AG10803 (cell line): ENCODE measurements around the gene HLA-DQA2.
A peak's percentile ranks its signal among the peaks of the same experiment; 100 is the strongest.
"Not testable (repeated sequence)": the region's sequence is repeated elsewhere in the genome, so short reads cannot be mapped to it uniquely, and the experiment has no call there.

Source experiments
- DNase-seq: peaks from one replicate; pipeline ENCODE4 v3.0.0; 2010; ENCODE audit warnings: low read depth
- H3K4me3 ChIP-seq: 2 replicates; pipeline ENCODE4 v1.5.1; 2011; ENCODE audit warnings: mild to moderate bottlenecking, low read length, control low read depth
- TF ChIP-seq, protein P1 (sequence below): conservative IDR thresholded peaks from 2 replicates; pipeline ENCODE4 v1.5.1; 2011; ENCODE audit warnings: mild to moderate bottlenecking, low read length, control low read depth, inconsistent platforms

HLA-DQA2 gene

DNA sequence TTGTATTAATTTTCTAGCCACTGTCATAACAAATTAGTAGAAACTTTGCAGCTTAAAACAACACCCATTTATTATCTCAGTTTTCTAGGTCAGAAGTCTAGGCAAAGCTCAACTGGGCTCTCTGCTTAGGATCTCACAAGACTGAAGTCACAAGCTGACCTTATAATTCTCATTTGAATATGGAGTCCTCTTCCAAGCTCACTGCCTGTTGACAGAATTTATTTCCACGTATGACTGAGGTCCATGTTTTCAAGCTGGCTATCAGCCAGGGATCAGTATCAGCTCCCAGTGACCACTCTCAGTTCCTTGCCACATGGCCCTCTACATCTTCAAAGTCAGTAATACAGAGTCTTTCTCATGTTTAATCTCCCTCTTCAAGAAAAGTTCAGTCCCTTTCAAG, 33.9 kb downstream of the HLA-DQA2 start:
- no peak overlapping the region for H3K4me3 ChIP-seq
- DNase-seq, result no peak
- TF ChIP-seq, protein P1, sequence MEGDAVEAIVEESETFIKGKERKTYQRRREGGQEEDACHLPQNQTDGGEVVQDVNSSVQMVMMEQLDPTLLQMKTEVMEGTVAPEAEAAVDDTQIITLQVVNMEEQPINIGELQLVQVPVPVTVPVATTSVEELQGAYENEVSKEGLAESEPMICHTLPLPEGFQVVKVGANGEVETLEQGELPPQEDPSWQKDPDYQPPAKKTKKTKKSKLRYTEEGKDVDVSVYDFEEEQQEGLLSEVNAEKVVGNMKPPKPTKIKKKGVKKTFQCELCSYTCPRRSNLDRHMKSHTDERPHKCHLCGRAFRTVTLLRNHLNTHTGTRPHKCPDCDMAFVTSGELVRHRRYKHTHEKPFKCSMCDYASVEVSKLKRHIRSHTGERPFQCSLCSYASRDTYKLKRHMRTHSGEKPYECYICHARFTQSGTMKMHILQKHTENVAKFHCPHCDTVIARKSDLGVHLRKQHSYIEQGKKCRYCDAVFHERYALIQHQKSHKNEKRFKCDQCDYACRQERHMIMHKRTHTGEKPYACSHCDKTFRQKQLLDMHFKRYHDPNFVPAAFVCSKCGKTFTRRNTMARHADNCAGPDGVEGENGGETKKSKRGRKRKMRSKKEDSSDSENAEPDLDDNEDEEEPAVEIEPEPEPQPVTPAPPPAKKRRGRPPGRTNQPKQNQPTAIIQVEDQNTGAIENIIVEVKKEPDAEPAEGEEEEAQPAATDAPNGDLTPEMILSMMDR, result no peak

DNA sequence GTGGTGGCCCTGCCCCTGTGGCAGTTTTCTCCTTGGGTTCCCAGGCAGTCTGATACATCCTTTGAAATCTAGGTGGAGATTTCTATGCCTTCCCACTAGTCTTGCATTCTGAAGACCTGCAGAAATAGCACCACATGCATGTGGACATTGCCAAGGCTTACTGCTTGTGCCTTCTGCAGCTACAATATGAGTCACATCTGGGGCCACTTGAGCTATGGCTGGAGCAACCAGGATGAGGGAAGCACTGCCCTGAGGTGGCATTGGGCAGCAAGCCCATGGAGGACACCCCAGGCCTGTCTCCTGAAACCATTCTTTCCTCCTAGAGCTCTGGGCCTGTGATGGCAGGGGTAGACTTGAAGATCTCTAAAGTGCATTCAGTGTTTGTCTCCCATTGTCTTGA, 37.8 kb downstream of the HLA-DQA2 start:
- H3K4me3 ChIP-seq, result no peak overlapping the region
- DNase-seq, result no peak
- TF ChIP-seq, protein P1, result no peak

DNA sequence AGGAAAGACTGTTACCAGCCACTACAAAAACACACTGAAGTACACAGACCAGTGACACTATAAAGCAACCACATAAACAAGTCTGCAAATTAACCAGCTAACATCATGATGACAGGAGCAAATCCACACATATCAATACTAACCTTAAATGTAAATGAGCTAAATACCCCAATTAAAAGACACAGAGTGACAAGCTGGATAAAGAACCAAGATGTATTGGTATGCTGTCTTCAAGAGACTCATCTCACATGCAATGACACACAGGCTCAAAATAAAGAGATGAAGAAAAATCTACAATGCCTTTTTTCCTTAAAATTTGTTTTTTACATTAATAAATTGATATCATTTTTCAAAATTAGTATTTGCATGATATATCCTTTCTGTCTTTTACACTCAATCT, 41.7 kb downstream of the HLA-DQA2 start:
- H3K4me3 ChIP-seq, result not testable (repeated sequence)

DNA sequence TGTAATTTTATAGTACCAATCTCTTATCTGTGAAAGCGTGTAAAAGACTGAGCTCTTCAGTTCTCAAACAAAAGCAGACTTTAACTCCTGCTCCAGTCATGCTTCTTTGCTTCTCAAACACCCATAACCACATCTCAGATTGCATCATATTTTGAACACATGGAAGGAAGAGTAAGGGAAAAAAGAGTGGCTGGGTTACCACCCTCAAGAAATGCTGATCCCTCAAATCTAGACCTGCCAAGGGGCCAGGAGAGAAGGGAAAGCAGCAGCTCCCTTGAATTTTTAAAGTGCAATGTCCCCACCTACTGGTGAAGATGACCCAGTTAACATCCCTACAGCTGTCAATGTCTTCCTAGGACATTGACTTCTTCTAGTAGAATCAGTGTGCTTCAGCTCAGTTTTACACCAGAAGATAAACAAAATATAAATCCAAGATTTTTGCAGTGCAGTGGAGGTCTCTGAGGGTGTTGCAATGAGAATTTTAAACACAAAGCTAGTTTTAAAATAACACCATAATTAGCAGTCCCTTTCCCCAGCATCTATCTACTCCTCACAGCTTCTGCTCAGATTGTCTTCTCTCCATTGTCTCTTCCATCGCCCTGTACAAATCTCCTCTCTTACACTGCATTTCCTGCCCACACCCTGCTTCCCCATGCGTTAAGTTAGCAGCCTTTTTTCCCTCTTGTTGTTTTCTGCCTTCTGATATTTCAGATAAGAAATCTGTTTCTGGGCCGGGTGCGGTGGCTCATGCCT, 44.8 kb downstream of the HLA-DQA2 start:
- peak; percentile 53 for DNase-seq
- no peak overlapping the region for H3K4me3 ChIP-seq
- TF ChIP-seq, protein P1, result peak; percentile 63

More for the DNA sequence above, 41.7 kb downstream of the HLA-DQA2 start:
- not testable (repeated sequence) for DNase-seq

DNA sequence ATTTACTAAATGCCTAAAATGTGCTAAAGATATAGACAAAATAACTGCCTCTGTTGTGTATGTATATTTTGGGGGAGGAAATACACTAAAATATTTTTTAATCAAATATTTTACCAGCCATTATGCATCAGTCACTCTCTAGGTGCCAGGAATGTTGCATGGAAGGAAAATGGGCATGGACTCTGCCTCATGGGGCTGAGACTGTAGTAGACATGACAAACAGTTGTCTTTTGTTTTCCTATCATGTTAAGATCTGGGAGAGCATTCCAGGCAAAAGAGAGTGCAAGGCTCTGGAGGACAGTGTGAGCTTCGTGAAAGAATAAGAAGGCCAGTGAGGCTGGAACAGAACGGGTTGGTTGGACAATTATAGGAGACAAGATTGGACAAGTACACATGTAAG, 49.1 kb downstream of the HLA-DQA2 start:
- DNase-seq, result no peak
- TF ChIP-seq, protein P1, result no peak
- H3K4me3 ChIP-seq, result no peak overlapping the region

DNA sequence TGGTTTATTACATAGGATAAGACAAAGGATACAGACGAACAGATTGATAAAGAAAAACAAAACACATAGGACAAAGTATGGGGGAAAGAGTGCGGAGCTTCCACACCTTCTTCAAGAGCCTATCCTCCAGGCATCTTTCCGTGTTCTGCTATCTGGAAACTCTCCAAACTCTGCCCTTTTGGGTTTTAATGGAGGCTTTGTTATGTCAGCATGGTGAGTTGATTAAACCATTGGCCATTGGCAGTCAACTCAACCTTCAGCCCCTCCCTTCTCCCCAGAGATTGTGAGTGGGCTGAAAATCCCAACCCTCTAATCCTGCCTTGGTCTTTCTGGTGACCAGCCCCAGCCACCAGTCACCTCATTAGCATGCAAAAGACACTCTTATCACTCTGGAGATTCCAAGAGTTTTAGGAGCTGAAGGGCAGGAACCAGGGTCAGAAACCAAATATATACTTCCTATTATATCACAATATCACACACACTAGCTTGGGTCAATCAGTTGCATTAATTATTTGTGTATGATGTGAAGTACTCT, 51.8 kb downstream of the HLA-DQA2 start:
- DNase-seq, result no peak
- TF ChIP-seq, protein P1, result no peak

DNA sequence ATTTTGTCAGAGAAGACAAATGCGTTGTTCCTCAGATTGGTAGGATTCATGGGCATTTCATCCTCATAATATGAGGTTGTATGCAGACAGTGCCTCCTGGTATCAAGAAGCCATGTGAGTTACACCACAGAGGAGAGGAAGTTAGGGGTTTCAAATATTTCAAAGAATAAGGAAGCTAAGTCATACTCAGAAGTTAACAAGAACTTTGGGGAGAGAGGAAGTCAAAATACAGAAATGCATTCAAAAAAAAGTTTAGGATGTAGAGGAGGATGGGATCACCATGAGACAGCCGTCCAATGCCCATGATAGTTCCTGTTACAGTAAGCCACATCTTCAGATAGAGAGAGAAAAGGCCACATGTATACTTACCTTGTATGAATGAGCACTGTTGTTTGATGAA, 53.3 kb downstream of the HLA-DQA2 start:
- DNase-seq, result no peak
- TF ChIP-seq, protein P1, result no peak
- H3K4me3 ChIP-seq, result no peak overlapping the region

More for the DNA sequence above, 51.8 kb downstream of the HLA-DQA2 start:
- no peak overlapping the region for H3K4me3 ChIP-seq
